Vein endothelial cell (primary cell): Measurements from ENCODE around the gene PCDHB12. TPM values are rescaled to one million over a fixed set of nuclear protein-coding genes. Genes with fewer than 3 reads are reported as not detected.

Experiments used
- total RNA-seq: library from RNA; depleted of rRNA; stranded (reverse); fragments of >200 nt; gene quantifications from 2 replicates; pipeline ENCODE4 v1.2.3, GENCODE V29; 2012

Gene PCDHB12
- 0.76 and 0.98 TPM in 2 replicates for total RNA-seq

GRCh38 chr5:141208478-141208877 lies at the start of gene PCDHB12:
PCDHB12 (plus strand) TSS chr5:141208719; CDS start chr5:141208908, 189 bp downstream.

DNA sequence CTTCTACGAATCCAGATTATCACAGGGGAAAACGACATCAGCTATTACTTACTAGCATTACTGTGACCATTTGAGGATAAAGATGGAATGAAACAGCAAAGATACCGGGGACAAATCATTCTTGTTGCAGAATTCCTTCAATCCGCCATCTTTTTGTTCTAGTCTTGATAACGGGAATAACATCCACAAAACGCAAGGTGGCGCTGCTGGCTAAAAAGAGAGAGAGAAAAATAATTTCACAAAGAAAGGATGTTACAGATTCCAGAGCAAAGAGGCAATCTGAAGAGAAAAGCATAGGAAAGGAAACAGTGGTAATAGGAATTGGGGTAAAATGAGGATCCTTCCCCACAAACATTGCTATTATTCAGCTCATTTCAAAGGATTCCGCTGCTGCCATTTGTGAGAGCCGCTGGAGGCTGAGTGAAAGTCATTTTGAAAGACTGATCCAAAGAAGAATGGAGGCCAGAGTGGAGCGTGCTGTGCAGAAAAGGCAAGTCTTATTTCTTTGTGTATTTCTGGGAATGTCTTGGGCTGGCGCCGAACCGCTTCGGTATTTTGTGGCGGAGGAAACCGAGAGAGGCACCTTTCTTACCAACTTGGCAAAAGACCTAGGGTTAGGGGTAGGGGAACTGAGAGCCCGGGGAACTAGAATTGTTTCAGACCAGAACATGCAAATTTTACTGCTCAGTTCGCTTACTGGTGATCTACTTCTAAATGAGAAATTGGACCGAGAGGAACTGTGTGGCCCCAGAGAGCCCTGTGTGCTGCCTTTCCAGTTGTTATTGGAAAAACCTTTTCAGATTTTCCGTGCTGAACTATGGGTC lies 35.9 kb upstream of the PCDHB12 start, which contains the start of gene PCDHB7:
Gene PCDHB7, plus strand, starts transcription at position 264 of the 824 bp plus-strand sequence. Its CDS starts 192 bp downstream, at position 456.

GRCh38 chr5:141177577-141178191 lies 30.8 kb upstream of the PCDHB12 start, which contains the start of gene PCDHB8:
PCDHB8 (plus strand) TSS chr5:141177790; CDS start chr5:141178035, 245 bp downstream.

GRCh38 chr5:141182248-141182647 lies 26.3 kb upstream of the PCDHB12 start, which contains the start of gene PCDHB16:
PCDHB16 (plus strand) TSS chr5:141182387; CDS start chr5:141182560, 173 bp downstream.

GRCh38 chr5:141186897-141187512 lies 21.5 kb upstream of the PCDHB12 start, which contains the start of gene PCDHB9:
PCDHB9 (plus strand) TSS chr5:141187161; CDS start chr5:141187319, 158 bp downstream.

DNA sequence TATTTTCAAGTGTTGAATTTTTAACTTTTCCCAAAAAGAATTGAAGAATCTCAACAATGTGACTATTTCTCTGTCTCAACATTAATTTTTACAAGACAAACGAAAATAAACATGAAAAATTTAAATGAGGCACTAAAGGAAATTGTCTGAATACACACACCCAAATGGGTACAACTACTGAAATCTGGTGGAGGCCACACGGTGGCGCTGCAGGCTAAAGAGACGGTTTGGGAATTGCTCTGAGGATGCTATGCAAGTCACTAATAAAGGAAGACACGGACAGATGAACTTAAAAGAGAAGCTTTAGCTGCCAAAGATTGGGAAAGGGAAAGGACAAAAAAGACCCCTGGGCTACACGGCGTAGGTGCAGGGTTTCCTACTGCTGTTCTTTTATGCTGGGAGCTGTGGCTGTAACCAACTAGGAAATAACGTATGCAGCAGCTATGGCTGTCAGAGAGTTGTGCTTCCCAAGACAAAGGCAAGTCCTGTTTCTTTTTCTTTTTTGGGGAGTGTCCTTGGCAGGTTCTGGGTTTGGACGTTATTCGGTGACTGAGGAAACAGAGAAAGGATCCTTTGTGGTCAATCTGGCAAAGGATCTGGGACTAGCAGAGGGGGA lies 16.3 kb upstream of the PCDHB12 start, which contains the start of gene PCDHB10:
Gene PCDHB10, plus strand, starts transcription at position 244 of the 616 bp plus-strand sequence. Its CDS starts 200 bp downstream, at position 444.

DNA sequence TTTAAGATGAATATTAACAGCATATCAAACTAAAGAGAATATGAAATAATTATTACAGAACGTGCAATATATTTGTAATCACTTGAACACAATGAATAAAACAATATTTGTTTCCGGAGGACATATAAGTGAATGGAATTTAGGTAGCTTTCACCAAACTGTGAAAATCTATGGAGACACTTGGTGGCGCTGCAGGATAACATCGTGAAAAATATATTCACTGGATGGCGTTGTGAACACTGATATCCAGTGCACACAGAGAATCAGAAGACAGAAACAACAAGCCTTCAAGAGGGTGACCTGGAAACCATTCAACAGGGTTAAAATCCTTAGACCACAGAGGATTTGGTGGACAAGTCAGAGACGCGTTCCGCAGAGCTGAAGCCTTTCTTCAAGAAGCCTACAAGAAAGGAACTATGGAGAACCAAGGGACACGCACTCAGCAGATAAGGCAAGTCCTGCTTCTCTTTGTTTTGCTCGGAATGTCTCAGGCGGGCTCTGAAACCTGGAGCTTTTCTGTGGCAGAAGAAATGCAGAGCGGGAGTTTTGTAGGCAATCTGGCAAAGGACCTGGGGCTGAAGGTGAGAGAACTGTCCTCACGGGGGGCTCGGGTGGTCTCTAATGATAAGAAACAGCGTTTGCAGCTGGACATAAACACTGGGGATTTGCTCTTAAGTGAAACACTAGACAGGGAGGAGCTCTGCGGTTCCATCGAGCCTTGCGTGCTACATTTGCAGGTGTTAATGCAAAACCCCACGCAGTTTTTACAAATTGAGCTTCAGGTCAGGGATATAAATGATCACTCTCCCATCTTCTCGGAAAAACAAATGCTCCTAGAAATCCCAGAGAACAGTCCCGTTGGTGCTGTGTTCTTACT lies 8.9 kb upstream of the PCDHB12 start, which contains the start of gene PCDHB11:
Gene PCDHB11, plus strand, starts transcription at position 269 of the 877 bp plus-strand sequence. Its CDS starts 148 bp downstream, at position 417.

DNA sequence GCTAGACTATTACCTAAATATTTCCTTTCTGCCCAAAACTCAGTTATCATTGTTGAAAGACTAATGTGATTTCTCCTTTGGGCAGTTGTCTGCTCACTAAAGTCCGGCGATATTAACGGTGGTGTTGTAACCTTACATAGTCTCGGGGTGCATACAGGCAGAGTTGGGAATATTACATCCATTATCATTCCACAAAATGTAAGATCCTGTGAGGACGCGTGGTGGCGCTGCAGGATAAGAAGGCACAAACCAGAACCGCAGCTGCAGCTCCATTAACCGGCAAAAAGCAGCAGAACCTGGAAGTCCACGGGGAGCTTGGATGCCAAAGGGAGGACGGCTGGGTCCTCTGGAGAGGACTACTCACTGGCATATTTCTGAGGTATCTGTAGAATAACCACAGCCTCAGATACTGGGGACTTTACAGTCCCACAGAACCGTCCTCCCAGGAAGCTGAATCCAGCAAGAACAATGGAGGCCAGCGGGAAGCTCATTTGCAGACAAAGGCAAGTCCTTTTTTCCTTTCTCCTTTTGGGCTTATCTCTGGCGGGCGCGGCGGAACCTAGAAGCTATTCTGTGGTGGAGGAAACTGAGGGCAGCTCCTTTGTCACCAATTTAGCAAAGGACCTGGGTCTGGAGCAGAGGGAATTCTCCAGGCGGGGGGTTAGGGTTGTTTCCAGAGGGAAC lies 5.3 kb downstream of the PCDHB12 start, which contains the start of gene PCDHB13:
Gene PCDHB13, plus strand, starts transcription at position 264 of the 684 bp plus-strand sequence. Its CDS starts 205 bp downstream, at position 469.

GRCh38 chr5:141223112-141223783 lies 14.7 kb downstream of the PCDHB12 start, which contains the start of gene PCDHB14:
PCDHB14 (plus strand) TSS chr5:141223343; CDS start chr5:141223506, 163 bp downstream.

DNA sequence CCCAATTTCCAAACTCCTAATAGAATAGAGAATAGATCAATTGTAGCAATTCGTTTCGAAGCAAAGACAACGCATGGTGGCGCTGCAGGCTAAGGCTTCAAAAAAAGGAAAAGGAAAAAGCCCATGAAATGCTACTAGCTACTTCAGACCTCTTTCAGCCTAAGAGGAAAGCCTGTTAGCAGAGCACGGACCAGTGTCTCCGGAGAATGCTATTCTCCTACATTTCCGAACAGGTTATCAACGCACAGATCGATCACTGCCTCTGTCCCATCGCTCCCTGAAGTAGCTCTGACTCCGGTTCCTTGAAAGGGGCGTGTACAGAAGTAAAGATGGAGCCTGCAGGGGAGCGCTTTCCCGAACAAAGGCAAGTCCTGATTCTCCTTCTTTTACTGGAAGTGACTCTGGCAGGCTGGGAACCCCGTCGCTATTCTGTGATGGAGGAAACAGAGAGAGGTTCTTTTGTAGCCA lies 36.8 kb downstream of the PCDHB12 start, which contains the start of gene PCDHB15:
Gene PCDHB15, plus strand, starts transcription at position 146 of the 468 bp plus-strand sequence. Its CDS starts 184 bp downstream, at position 330.

Other genes starting within 250 kb of the PCDHB12 start
- 0.33 and 1.9 TPM in 2 replicates for gene PCDHAC2, start 242.2 kb upstream of the PCDHB12 start, total RNA-seq
- not detected in 2 replicates for gene PCDHB1, start 157.3 kb upstream of the PCDHB12 start, total RNA-seq
- gene PCDHB2, start 114.1 kb upstream of the PCDHB12 start, total RNA-seq, result 1.6 and 2.0 TPM in 2 replicates
- 0.57 and 0.65 TPM in 2 replicates for gene PCDHB3, start 108.2 kb upstream of the PCDHB12 start, total RNA-seq
- 0.19 and 0.33 TPM in 2 replicates for gene PCDHB4, start 86.9 kb upstream of the PCDHB12 start, total RNA-seq
- 0.98 and 1.3 TPM in 2 replicates for gene PCDHB5, start 73.5 kb upstream of the PCDHB12 start, total RNA-seq
- gene PCDHB6, start 58.7 kb upstream of the PCDHB12 start, total RNA-seq, result under 0.01 and 0.19 TPM in 2 replicates
- gene PCDHB7, start 36.1 kb upstream of the PCDHB12 start, total RNA-seq, result 0.57 and 0.98 TPM in 2 replicates
- gene PCDHB8, start 30.9 kb upstream of the PCDHB12 start, total RNA-seq, result 0.29 and 1.3 TPM in 2 replicates
- gene PCDHB16, start 26.3 kb upstream of the PCDHB12 start, total RNA-seq, result 0.65 and 0.86 TPM in 2 replicates
- gene PCDHB9, start 21.6 kb upstream of the PCDHB12 start, total RNA-seq, result 0.38 and 0.65 TPM in 2 replicates
- gene PCDHB10, start 16.4 kb upstream of the PCDHB12 start, total RNA-seq, result 1.1 and 1.3 TPM in 2 replicates
- gene PCDHB11, start 9.1 kb upstream of the PCDHB12 start, total RNA-seq, result 0.57 and 0.65 TPM in 2 replicates
- 1.3 and 2.6 TPM in 2 replicates for gene PCDHB13, start 5.2 kb downstream of the PCDHB12 start, total RNA-seq
- 0.98 and 1.2 TPM in 2 replicates for gene PCDHB14, start 14.6 kb downstream of the PCDHB12 start, total RNA-seq
- gene PCDHB15, start 36.7 kb downstream of the PCDHB12 start, total RNA-seq, result 0.98 and 1.1 TPM in 2 replicates
- gene SLC25A2, start 95.3 kb downstream of the PCDHB12 start, total RNA-seq, result 0.48 TPM in 1 of 2 replicates, not detected in the other
- gene TAF7, start 112.1 kb downstream of the PCDHB12 start, total RNA-seq, result 46.4 and 51.5 TPM in 2 replicates
- gene PCDHGA1, start 121.8 kb downstream of the PCDHB12 start, total RNA-seq, result 0.65 and 0.67 TPM in 2 replicates
- gene PCDHGA2, start 130.0 kb downstream of the PCDHB12 start, total RNA-seq, result 1.6 and 2.9 TPM in 2 replicates
- 0.86 and 1.3 TPM in 2 replicates for gene PCDHGA3, start 135.1 kb downstream of the PCDHB12 start, total RNA-seq
- 0.96 and 2.3 TPM in 2 replicates for gene PCDHGB1, start 141.4 kb downstream of the PCDHB12 start, total RNA-seq
- 6.3 and 9.1 TPM in 2 replicates for gene PCDHGA4, start 146.3 kb downstream of the PCDHB12 start, total RNA-seq
- 3.2 and 4.6 TPM in 2 replicates for gene PCDHGB2, start 151.3 kb downstream of the PCDHB12 start, total RNA-seq
- 1.5 and 1.6 TPM in 2 replicates for gene PCDHGA5, start 155.4 kb downstream of the PCDHB12 start, total RNA-seq
- 6.5 and 8.8 TPM in 2 replicates for gene PCDHGB3, start 161.5 kb downstream of the PCDHB12 start, total RNA-seq
- 6.0 and 7.2 TPM in 2 replicates for gene PCDHGA6, start 165.2 kb downstream of the PCDHB12 start, total RNA-seq
- 3.0 and 4.6 TPM in 2 replicates for gene PCDHGA7, start 174.0 kb downstream of the PCDHB12 start, total RNA-seq
- gene PCDHGB4, start 179.0 kb downstream of the PCDHB12 start, total RNA-seq, result 15.0 and 15.2 TPM in 2 replicates
- 2.0 and 2.9 TPM in 2 replicates for gene PCDHGA8, start 183.9 kb downstream of the PCDHB12 start, total RNA-seq
- 22.4 and 26.1 TPM in 2 replicates for gene PCDHGB5, start 189.2 kb downstream of the PCDHB12 start, total RNA-seq
- 5.6 and 6.1 TPM in 2 replicates for gene PCDHGA9, start 194.1 kb downstream of the PCDHB12 start, total RNA-seq
- gene PCDHGB6, start 199.3 kb downstream of the PCDHB12 start, total RNA-seq, result 4.3 and 6.2 TPM in 2 replicates
- 8.8 and 9.6 TPM in 2 replicates for gene PCDHGA10, start 204.3 kb downstream of the PCDHB12 start, total RNA-seq
- gene PCDHGB7, start 209.0 kb downstream of the PCDHB12 start, total RNA-seq, result 10.9 and 15.7 TPM in 2 replicates
- 11.4 and 12.4 TPM in 2 replicates for gene PCDHGA11, start 212.3 kb downstream of the PCDHB12 start, total RNA-seq
- 6.9 and 12.0 TPM in 2 replicates for gene PCDHGA12, start 221.8 kb downstream of the PCDHB12 start, total RNA-seq